GM18502 (cell line): Measurements from ENCODE around the gene TSGA10.

Experiments
- ATAC-seq: cut with Tn5 transposase; IDR thresholded peaks from one replicate; pipeline ENCODE4 v1.9.1; 2021; ENCODE audit warnings: mild to moderate bottlenecking; ENCODE audit not compliant: unreplicated experiment, poor library complexity

The TSGA10 gene

DNA sequence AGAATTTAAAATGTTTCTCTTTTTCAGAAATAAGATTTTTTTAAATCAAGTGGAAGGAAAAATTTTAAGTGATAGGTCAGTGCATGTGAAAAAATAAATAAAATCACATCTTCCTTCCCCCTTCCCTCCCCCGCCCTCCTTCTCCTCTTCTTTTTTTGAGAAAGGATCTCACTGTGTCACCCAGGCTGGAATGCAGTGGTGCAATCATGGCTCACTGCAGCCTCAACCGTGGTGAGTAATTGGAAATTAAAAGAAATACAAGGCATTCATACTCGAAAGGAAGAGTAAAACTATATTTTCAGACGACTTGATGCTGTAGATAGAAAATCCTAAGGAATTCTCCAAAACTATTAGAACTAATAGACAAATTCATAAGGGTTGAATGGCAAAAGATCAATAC, 201.8 kb downstream of the TSGA10 start:
- no peak for ATAC-seq

DNA sequence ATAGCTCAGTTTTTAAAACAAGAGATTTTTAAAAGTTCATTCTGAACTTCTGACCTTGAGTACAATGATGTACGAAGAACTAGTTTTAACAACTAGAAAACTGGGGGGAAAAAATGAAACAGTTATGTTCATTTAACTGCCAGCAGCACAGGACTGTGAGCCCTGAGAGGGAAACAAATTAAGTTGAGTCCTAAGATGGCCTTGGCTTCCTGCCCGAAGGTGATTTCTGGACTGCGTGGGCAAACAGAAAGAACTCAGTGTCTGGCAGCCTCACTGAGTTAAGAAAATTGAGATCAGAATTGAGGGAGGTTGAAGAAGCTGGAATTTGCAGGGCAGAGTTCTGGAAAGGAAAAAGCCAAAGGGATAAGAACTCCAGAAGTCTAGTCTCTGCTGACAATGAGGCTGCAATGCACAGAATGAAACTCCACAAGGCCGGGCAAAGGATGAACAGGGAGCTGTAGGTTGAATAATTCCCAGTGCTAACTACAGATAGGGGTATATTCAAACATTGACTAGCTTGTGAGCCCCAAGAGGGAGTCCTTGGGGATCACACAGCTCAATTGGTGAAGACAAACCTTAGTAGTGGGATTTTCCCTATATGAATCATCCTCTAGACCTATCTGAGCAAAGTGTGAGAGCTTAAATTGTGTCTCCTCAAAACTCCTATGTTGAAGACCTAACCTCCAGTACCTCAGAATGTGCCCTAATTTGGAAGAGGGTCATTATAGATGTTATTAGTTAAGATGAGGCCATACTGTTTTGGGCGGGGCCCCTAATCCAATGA, 205.6 kb downstream of the TSGA10 start:
- ATAC-seq = no peak

DNA sequence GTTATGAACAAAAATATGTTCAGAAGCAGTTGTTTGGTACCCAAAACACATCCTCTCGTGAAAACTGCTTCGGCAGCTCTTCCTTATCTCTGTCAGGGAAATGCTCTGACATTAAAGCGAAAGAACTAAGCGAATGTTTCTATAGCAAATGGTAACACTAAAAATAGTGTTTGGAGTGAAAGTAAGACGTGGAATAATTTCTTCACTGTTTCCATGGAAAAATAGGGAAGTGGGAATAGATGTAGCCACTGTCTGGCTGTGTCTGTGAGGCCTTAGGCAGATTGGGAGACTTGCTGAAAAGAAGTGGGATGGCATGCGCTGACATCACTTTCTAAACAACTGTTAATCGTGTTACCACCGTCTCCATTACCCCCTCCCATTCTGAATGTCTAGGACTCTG, 207.2 kb downstream of the TSGA10 start:
- ATAC-seq = no peak
